NK-92 treated with Interleukin-12 subunit alpha and Interleukin-12 subunit beta, amount 100 ng/mL, for 24 hours (cell line): Measurements from ENCODE around the gene NR1D2.

Experiments
- DNase-seq: peaks from one replicate; lab custom pipeline; 2025; lab: John Stamatoyannopoulos, UW

NR1D2 gene

GRCh38 chr3:23966328-23966727, 21.2 kb downstream of the NR1D2 start:
- no peak for DNase-seq

- no peak for DNase-seq
Measured at GRCh38 chr3:23968463-23969184, 23.5 kb downstream of the NR1D2 start.

- no peak for DNase-seq
Measured at GRCh38 chr3:23969393-23969792, 24.3 kb downstream of the NR1D2 start.

GRCh38 chr3:23971684-23972083, 26.6 kb downstream of the NR1D2 start:
- no peak for DNase-seq

- no peak for DNase-seq
Measured at GRCh38 chr3:23976555-23976954, 31.5 kb downstream of the NR1D2 start.

- no peak for DNase-seq
Measured at GRCh38 chr3:23979569-23979968, 34.5 kb downstream of the NR1D2 start.

- no peak for DNase-seq
Measured at GRCh38 chr3:23981136-23981535, 36.0 kb downstream of the NR1D2 start.

- DNase-seq, result no peak
Measured at GRCh38 chr3:23981955-23982354, 36.9 kb downstream of the NR1D2 start.

GRCh38 chr3:23984934-23985333, 39.8 kb downstream of the NR1D2 start:
- DNase-seq, result no peak

- no peak for DNase-seq
Measured at GRCh38 chr3:23985747-23986544, 40.9 kb downstream of the NR1D2 start.

- DNase-seq, result no peak
Measured at GRCh38 chr3:23987356-23987755, 42.3 kb downstream of the NR1D2 start.

- DNase-seq, result no peak
Measured at GRCh38 chr3:23991306-23991682, 46.2 kb downstream of the NR1D2 start.

GRCh38 chr3:23991683-23992628, 46.9 kb downstream of the NR1D2 start:
- DNase-seq, result no peak

GRCh38 chr3:23993556-23994243, 48.6 kb downstream of the NR1D2 start:
- DNase-seq, result no peak

- no peak for DNase-seq
Measured at GRCh38 chr3:23994244-23994569, 49.1 kb downstream of the NR1D2 start.

- no peak for DNase-seq
Measured at GRCh38 chr3:23995219-23995618, 50.1 kb downstream of the NR1D2 start.

- no peak for DNase-seq
Measured at GRCh38 chr3:23996095-23996524, 51.0 kb downstream of the NR1D2 start.

GRCh38 chr3:23999012-23999641, 54.0 kb downstream of the NR1D2 start:
- peak; percentile 9 for DNase-seq

- DNase-seq, result no peak
Measured at GRCh38 chr3:24002129-24002528, 57.0 kb downstream of the NR1D2 start.

- no peak for DNase-seq
Measured at GRCh38 chr3:24003466-24003865, 58.4 kb downstream of the NR1D2 start.

- no peak for DNase-seq
Measured at GRCh38 chr3:24004171-24004938, 59.3 kb downstream of the NR1D2 start.
